NCI-H524 treated with DMSO at 0.1 percent for 48 hours (cell line): ENCODE measurements around the gene CPB2.

Experiments
- DNase-seq: peaks from one replicate; lab custom pipeline; 2025; lab: John Stamatoyannopoulos, UW

CPB2 gene

GRCh38 chr13:46050771-46051170, 54.1 kb downstream of the CPB2 start:
- no peak for DNase-seq

GRCh38 chr13:46045424-46045823, 59.4 kb downstream of the CPB2 start:
- DNase-seq: no peak

GRCh38 chr13:46043647-46044046, 61.2 kb downstream of the CPB2 start:
- DNase-seq: no peak

- DNase-seq: no peak
Measured at GRCh38 chr13:46041419-46041839, 63.4 kb downstream of the CPB2 start.

- DNase-seq: no peak
Measured at GRCh38 chr13:46040763-46041162, 64.1 kb downstream of the CPB2 start.

- no peak for DNase-seq
Measured at GRCh38 chr13:46039411-46040182, 65.2 kb downstream of the CPB2 start.

GRCh38 chr13:46038296-46038695, 66.5 kb downstream of the CPB2 start:
- no peak for DNase-seq

- no peak for DNase-seq
Measured at GRCh38 chr13:46035066-46035465, 69.8 kb downstream of the CPB2 start.

GRCh38 chr13:46032341-46032740, 72.5 kb downstream of the CPB2 start:
- no peak for DNase-seq

- DNase-seq: no peak
Measured at GRCh38 chr13:46031581-46032263, 73.1 kb downstream of the CPB2 start.

- DNase-seq: no peak
Measured at GRCh38 chr13:46025157-46025556, 79.7 kb downstream of the CPB2 start.

GRCh38 chr13:46022481-46022880, 82.4 kb downstream of the CPB2 start:
- no peak for DNase-seq

GRCh38 chr13:46016216-46016615, 88.6 kb downstream of the CPB2 start:
- DNase-seq: no peak

GRCh38 chr13:46015366-46015765, 89.5 kb downstream of the CPB2 start:
- no peak for DNase-seq

- DNase-seq: no peak
Measured at GRCh38 chr13:46012404-46012803, 92.4 kb downstream of the CPB2 start.

- no peak for DNase-seq
Measured at GRCh38 chr13:46010148-46010547, 94.7 kb downstream of the CPB2 start.

- DNase-seq: no peak
Measured at GRCh38 chr13:46008631-46009030, 96.2 kb downstream of the CPB2 start.

GRCh38 chr13:46006688-46007452, 98.0 kb downstream of the CPB2 start:
- no peak for DNase-seq

GRCh38 chr13:46004491-46004890, 100.3 kb downstream of the CPB2 start:
- no peak for DNase-seq
